Thyroid gland (tissue), 4 donors: ENCODE results near the gene TPSG1. TPM values are rescaled to one million over a fixed set of nuclear protein-coding genes. Genes with fewer than 3 reads are reported as not detected.
"Not testable (repeated sequence)": the region's sequence is repeated elsewhere in the genome, so short reads cannot be mapped to it uniquely, and the experiment has no call there.

Source experiments
- DNase-seq, 2 donors: peaks; one replicate each; pipeline ENCODE4 v3.0.0-alpha.2; 2019
- H3K27ac ChIP-seq, 3 donors: fragments of 200-600 bp; sonication (generic); 1 replicate in 2 of 3; 2 replicates in 1 of 3; pipeline ENCODE4 v1.5.1; 2016 to 2019; ENCODE audit warnings: mild to moderate bottlenecking in 1 of 3, moderate library complexity in 1 of 3
- H3K27me3 ChIP-seq: fragments of 200-600 bp; sonication (generic); one replicate; pipeline ENCODE4 v1.5.1; 2019
- H3K36me3 ChIP-seq, 2 donors: fragments of 200-600 bp; sonication (generic); one replicate each; pipeline ENCODE4 v1.5.1; 2016 to 2019
- H3K4me1 ChIP-seq, 2 donors: fragments of 200-600 bp; sonication (generic); one replicate each; pipeline ENCODE4 v1.5.1; 2017 to 2019
- H3K4me3 ChIP-seq, 3 donors: fragments of 200-600 bp; sonication (generic); replicated peaks in 1 of 3; 1 replicate in 2 of 3; 2 replicates in 1 of 3; pipeline ENCODE4 v1.5.1; 2016; ENCODE audit warnings: mild to moderate bottlenecking in 1 of 3
- H3K9me3 ChIP-seq: fragments of 200-600 bp; sonication (generic); one replicate; pipeline ENCODE4 v1.5.1; 2017
- CTCF ChIP-seq, 6 experiments: fragments of 200-600 bp in 3 of 6; fragments of 450-650 bp in 3 of 6; sonication (generic) in 3 of 6; IDR thresholded peaks; one replicate each; pipeline ENCODE4 v1.5.1; 2016 to 2019; ENCODE audit warnings: antibody characterized with exemption in 6 of 6, mild to moderate bottlenecking in 2 of 6, inconsistent platforms in 1 of 6, moderate library complexity in 1 of 6
- POLR2A ChIP-seq, 2 donors: fragments of 450-650 bp; IDR thresholded peaks; one replicate each; pipeline ENCODE4 v1.6.1; 2017; ENCODE audit warnings: antibody characterized with exemption in 2 of 2, mild to moderate bottlenecking in 2 of 2, moderate library complexity in 1 of 2
- WGBS, 2 donors: methylation state at CpG; one replicate each; pipeline ENCODE4 v1.1.5; 2017; 5-methylcytosine and 5-hydroxymethylcytosine counted together
- intact Hi-C: fragments of 100-400 bp; cut with DNase I; formaldehyde crosslinking; loops from one replicate; pipeline ENCODE4 v1.15.1; 2023
- total RNA-seq, 4 donors: library from RNA; depleted of rRNA; stranded (reverse); fragments of >200 nt; gene quantifications; one replicate each; pipeline ENCODE4 v1.2.3, GENCODE V29; 2016

TPSG1 gene
- total RNA-seq: not detected

DNA sequence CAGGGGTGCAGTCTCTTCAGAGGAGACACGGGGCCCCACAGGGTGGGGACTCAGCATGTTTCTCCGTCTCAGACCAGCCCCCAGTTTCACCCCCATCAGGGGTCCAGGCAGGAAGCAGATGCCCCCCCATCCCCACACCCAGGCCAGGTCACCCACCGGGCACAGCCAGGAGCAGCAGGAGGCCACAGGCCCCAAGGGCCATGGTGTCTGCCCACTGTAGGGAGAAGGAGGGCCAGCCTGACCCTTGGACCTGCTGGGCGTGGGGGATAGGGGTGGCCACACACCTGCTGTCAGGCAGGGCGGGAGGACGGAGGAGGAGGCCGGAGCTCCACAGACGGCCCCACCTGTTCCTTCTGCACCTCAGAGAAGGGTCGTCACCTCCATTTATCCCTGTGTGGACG is at the start of gene TPSG1:
Gene TPSG1, minus strand, starts transcription at position 218 of the 401 bp plus-strand sequence. Its CDS starts 16 bp downstream, at position 202.
- Histone ChIP-seq H3K9me3 (no peaks in the 10 kb centered on the region), H3K4me1 (no peaks in the 10 kb centered on the region), H3K27ac (no peak within 1 kb of the TSS), H3K36me3 (no peaks in the 10 kb centered on the region), H3K27me3 (no peaks in the 10 kb centered on the region), H3K4me3 (no peak within 1 kb of the TSS)
- TF ChIP-seq CTCF (IDR thresholded peaks at IDR 0.05) (no peak), POLR2A (IDR thresholded peaks at IDR 0.05) (no peak)
- intact Hi-C loops: no loop called here
- DNase-seq: no peak
- WGBS, 2 donors: 62 to 73% methylated on average over 7 of the region's 10 CpGs

GRCh38 chr16:1274767-1275166 is 49.7 kb upstream of the TPSG1 start:
- WGBS, 2 donors: 94 to 96% methylated on average over 7 of the region's 7 CpGs
- Histone ChIP-seq H3K9me3 (no peaks in the 10 kb centered on the region), H3K36me3 (no peaks in the 10 kb centered on the region), H3K27me3 (no peaks in the 10 kb centered on the region), H3K27ac (no peak overlapping the region), H3K4me3 (no peak overlapping the region), H3K4me1 (peaks cover 0 to 9% of the 10 kb centered on the region in 2 donors)
- intact Hi-C loops: no loop called here
- no peak for DNase-seq
- TF ChIP-seq POLR2A (IDR thresholded peaks at IDR 0.05): no peak
- TF ChIP-seq CTCF (IDR thresholded peaks at IDR 0.05): no peak

DNA sequence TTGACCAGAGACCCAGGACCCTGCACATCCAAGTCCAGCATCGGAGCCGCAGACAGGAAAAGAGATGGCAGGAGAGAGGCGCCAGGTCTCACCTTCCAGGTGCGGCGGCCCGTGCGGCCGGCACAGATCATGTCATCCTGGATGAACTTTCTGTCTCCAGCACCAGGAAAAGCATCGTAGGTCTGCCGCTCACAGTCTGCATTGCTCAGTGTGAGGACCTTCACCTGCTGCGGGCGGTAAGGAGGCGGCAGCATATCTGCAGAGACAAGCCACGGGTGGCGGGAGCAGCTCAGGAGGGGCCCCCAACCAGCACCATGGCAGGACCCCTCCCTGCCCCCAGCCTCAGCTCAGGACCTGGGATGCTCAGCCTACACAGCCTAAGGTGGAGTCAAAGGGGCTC is 48.7 kb upstream of the TPSG1 start:
- Histone ChIP-seq H3K36me3 (no peaks in the 10 kb centered on the region), H3K4me1 (peaks cover 0 to 9% of the 10 kb centered on the region in 2 donors), H3K27ac (no peak overlapping the region), H3K9me3 (no peaks in the 10 kb centered on the region), H3K27me3 (no peaks in the 10 kb centered on the region), H3K4me3 (no peak overlapping the region)
- WGBS, 2 donors: 90 to 94% methylated on average over 9 to 15 of the region's 15 CpGs
- intact Hi-C loops: no loop called here
- DNase-seq: no peak
- TF ChIP-seq POLR2A (IDR thresholded peaks at IDR 0.05): no peak
- no peak for TF ChIP-seq CTCF (IDR thresholded peaks at IDR 0.05)

GRCh38 chr16:1272453-1273198 is 47.6 kb upstream of the TPSG1 start:
- Histone ChIP-seq H3K27ac (no peak overlapping the region), H3K4me1 (peaks cover 0 to 9% of the 10 kb centered on the region in 2 donors), H3K27me3 (no peaks in the 10 kb centered on the region), H3K9me3 (no peaks in the 10 kb centered on the region), H3K4me3 (no peak overlapping the region), H3K36me3 (no peaks in the 10 kb centered on the region)
- intact Hi-C loops: no loop called here
- no peak for TF ChIP-seq POLR2A (IDR thresholded peaks at IDR 0.05)
- TF ChIP-seq CTCF (IDR thresholded peaks at IDR 0.05): no peak
- WGBS, 2 donors: 67 to 75% methylated on average over 7 to 9 of the region's 9 CpGs
- no peak for DNase-seq

DNA sequence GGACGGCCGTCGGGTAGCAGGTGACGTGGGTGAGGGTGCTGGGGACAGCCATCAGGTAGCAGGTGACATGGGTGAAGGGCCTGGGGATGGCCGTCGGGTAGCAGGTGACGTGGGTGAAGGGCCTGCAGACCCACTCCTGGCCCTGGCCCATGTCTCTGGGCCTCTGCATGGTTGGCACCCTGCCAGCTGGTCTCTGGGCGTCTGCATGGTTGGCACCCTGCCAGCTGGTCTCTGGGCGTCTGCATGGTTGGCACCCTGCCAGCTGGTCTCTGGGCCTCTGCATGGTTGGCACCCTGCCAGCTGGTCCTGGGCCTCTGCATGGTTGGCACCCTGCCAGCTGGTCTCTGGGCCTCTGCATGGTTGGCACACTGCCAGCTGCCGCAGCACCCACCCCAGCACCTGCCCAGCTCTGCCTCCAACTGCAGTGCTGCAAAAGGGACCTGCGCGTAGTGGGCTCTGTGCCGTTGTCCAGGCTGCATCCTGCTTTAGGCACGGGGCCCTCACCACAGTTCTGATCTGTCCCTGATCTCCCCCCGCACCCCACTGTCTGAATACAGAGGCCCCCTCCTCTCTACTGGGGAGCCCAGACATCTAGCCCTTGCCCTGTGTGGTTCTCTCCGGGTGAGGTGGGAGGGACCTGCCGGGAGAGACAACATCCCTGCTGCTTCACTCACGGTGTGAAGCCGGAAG is 46.8 kb upstream of the TPSG1 start:
- H3K9me3 ChIP-seq, H3K4me3 ChIP-seq, H3K27me3 ChIP-seq, intact Hi-C loops, H3K36me3 ChIP-seq, H3K4me1 ChIP-seq, H3K27ac ChIP-seq: not testable (repeated sequence)
- 7 to 9% methylated on average over 11 to 17 of the region's 19 CpGs for WGBS, 2 donors
- peak; percentile 66 to 80 for DNase-seq
